HepG2 (cell line): Measurements from ENCODE around the gene NFKB1. TPM values are rescaled to one million over a fixed set of nuclear protein-coding genes. Genes with fewer than 3 reads are reported as not detected.

Source experiments
- ARNT2 ChIP-seq: sonication (generic); formaldehyde crosslinking; IDR thresholded peaks from 2 replicates; pipeline ENCODE4 v1.8.0; 2022; ENCODE audit warnings: mild to moderate bottlenecking, low read depth, missing genetic modification reagents, moderate library complexity
- CHD2 ChIP-seq: IDR thresholded peaks from 2 replicates; pipeline ENCODE4 v1.6.1; 2011; ENCODE audit warnings: low read depth, low read length, improper control_type of control experiment
- FIP1L1 ChIP-seq: fragments of 200-400 bp; formaldehyde crosslinking; IDR thresholded peaks from 2 replicates; pipeline ENCODE4 v1.6.1; 2018; ENCODE audit warnings: low read depth, mild to moderate bottlenecking, low read length, moderate library complexity, borderline replicate concordance; ENCODE audit not compliant: insufficient read depth
- FOSL2 ChIP-seq: sonication (generic); formaldehyde crosslinking; IDR thresholded peaks from 2 replicates; pipeline ENCODE4 v1.4.0; 2020; ENCODE audit warnings: missing genetic modification reagents
- HMGXB4 ChIP-seq, 2 experiments: sonication (generic) in 1 of 2; formaldehyde crosslinking in 1 of 2; IDR thresholded peaks; 2 replicates each; pipeline versions ENCODE4 v1.4.0 to v1.6.1; 2018 to 2020; ENCODE audit warnings: missing genetic modification reagents in 2 of 2, borderline replicate concordance in 1 of 2, low read depth in 1 of 2, mild to moderate bottlenecking in 1 of 2, missing biosample characterization in 1 of 2
- MED1 ChIP-seq: sonication (generic); formaldehyde crosslinking; IDR thresholded peaks from 2 replicates; pipeline ENCODE4 v1.4.0; 2020; ENCODE audit warnings: missing genetic modification reagents
- NR1H2 ChIP-seq: sonication (generic); formaldehyde crosslinking; IDR thresholded peaks from 2 replicates; pipeline ENCODE4 v1.8.1; 2022; ENCODE audit warnings: low read depth, missing genetic modification reagents, borderline replicate concordance
- THAP8 ChIP-seq: sonication (generic); formaldehyde crosslinking; IDR thresholded peaks from 2 replicates; pipeline ENCODE4 v1.5.1; 2020; ENCODE audit warnings: missing genetic modification reagents, mild to moderate bottlenecking, borderline replicate concordance
- ZEB1 ChIP-seq: IDR thresholded peaks from 2 replicates; pipeline ENCODE4 v1.6.1; 2012; ENCODE audit warnings: mild to moderate bottlenecking, low read depth, inconsistent platforms; ENCODE audit not compliant: insufficient replicate concordance
- ZNF296 ChIP-seq: sonication (generic); formaldehyde crosslinking; conservative IDR thresholded peaks from 2 replicates; pipeline ENCODE4 v1.5.0; 2020; ENCODE audit warnings: mild to moderate bottlenecking, missing genetic modification reagents
- ZNF30 ChIP-seq: sonication (generic); formaldehyde crosslinking; IDR thresholded peaks from 2 replicates; pipeline ENCODE4 v1.5.0; 2020; ENCODE audit warnings: mild to moderate bottlenecking, missing genetic modification reagents
- ZNF44 ChIP-seq: sonication (generic); formaldehyde crosslinking; IDR thresholded peaks from 2 replicates; pipeline ENCODE4 v1.5.1; 2020; ENCODE audit warnings: mild to moderate bottlenecking, missing genetic modification reagents
- ZNF749 ChIP-seq: sonication (generic); formaldehyde crosslinking; IDR thresholded peaks from 2 replicates; pipeline ENCODE4 v1.8.0; 2022; ENCODE audit warnings: mild to moderate bottlenecking, missing genetic modification reagents, moderate library complexity, borderline replicate concordance
- polyA plus RNA-seq, 8 experiments: library from polyadenylated mRNA; depleted of rRNA in 3 of 8; stranded (reverse) in 7 of 8; unstranded in 1 of 8; fragments of >200 nt; fragmentation: Illumina TruSeq in 4 of 8; extraction: Trizol in 4 of 8; gene quantifications; 2 replicates each; pipeline versions ENCODE4 v1.2.1 to v1.2.3, GENCODE V29; 2011 to 2016; ENCODE audit warnings: low read depth in 4 of 8, missing spikeins in 1 of 8, mixed read lengths in 1 of 8; ENCODE audit not compliant: insufficient read depth in 1 of 8
- total RNA-seq, 5 experiments: library from RNA; depleted of rRNA; stranded (reverse); fragments of >200 nt; fragmentation: Illumina TruSeq; extraction: Trizol; gene quantifications; 2 replicates each; pipeline ENCODE4 v1.2.3, GENCODE V29; 2016; ENCODE audit warnings: low read depth in 1 of 5
- TF ChIP-seq, protein P1 (sequence below): sonication (generic); formaldehyde crosslinking; IDR thresholded peaks from 2 replicates; pipeline ENCODE4 v1.5.0; 2020; ENCODE audit warnings: mild to moderate bottlenecking, missing genetic modification reagents, borderline replicate concordance
- TF ChIP-seq, protein P2 (sequence below): sonication (generic); formaldehyde crosslinking; IDR thresholded peaks from 2 replicates; pipeline ENCODE4 v1.4.0; 2020; ENCODE audit warnings: mild to moderate bottlenecking, missing genetic modification reagents

The NFKB1 gene
- total and polyA plus RNA-seq, 2 of the 13 experiments (the other 11 are each of a cell fraction or from before 2014, with no cell fraction given): 15.4 to 31.6 TPM

DNA sequence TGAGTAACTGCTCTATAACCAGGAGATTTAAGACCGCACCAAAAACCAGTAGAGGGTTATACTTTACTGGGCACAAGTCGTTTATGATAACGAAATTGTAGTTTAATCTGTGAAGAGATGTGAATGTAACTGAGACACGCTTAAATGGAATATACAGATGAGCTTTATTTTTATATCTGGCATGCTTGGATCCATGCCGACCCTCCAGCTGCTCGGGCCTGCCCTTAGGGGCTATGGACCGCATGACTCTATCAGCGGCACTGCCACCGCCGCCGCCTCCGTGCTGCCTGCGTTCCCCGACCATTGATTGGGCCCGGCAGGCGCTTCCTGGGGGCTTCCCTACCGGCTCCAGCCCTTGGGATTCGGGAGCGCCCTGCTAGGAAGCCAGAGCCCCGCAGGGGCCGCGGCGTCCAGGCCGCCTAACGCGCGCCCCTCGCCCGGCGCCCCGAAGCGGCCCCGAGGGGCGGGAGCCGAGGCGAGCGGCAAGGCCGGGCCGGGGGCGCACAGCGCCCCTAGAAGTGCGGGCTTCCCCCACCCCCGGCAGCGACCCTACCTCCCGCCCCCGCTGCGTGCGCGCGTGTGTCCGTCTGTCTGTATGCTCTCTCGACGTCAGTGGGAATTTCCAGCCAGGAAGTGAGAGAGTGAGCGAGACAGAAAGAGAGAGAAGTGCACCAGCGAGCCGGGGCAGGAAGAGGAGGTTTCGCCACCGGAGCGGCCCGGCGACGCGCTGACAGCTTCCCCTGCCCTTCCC lies at the start of gene NFKB1 (continued):
- TF ChIP-seq, protein P1, sequence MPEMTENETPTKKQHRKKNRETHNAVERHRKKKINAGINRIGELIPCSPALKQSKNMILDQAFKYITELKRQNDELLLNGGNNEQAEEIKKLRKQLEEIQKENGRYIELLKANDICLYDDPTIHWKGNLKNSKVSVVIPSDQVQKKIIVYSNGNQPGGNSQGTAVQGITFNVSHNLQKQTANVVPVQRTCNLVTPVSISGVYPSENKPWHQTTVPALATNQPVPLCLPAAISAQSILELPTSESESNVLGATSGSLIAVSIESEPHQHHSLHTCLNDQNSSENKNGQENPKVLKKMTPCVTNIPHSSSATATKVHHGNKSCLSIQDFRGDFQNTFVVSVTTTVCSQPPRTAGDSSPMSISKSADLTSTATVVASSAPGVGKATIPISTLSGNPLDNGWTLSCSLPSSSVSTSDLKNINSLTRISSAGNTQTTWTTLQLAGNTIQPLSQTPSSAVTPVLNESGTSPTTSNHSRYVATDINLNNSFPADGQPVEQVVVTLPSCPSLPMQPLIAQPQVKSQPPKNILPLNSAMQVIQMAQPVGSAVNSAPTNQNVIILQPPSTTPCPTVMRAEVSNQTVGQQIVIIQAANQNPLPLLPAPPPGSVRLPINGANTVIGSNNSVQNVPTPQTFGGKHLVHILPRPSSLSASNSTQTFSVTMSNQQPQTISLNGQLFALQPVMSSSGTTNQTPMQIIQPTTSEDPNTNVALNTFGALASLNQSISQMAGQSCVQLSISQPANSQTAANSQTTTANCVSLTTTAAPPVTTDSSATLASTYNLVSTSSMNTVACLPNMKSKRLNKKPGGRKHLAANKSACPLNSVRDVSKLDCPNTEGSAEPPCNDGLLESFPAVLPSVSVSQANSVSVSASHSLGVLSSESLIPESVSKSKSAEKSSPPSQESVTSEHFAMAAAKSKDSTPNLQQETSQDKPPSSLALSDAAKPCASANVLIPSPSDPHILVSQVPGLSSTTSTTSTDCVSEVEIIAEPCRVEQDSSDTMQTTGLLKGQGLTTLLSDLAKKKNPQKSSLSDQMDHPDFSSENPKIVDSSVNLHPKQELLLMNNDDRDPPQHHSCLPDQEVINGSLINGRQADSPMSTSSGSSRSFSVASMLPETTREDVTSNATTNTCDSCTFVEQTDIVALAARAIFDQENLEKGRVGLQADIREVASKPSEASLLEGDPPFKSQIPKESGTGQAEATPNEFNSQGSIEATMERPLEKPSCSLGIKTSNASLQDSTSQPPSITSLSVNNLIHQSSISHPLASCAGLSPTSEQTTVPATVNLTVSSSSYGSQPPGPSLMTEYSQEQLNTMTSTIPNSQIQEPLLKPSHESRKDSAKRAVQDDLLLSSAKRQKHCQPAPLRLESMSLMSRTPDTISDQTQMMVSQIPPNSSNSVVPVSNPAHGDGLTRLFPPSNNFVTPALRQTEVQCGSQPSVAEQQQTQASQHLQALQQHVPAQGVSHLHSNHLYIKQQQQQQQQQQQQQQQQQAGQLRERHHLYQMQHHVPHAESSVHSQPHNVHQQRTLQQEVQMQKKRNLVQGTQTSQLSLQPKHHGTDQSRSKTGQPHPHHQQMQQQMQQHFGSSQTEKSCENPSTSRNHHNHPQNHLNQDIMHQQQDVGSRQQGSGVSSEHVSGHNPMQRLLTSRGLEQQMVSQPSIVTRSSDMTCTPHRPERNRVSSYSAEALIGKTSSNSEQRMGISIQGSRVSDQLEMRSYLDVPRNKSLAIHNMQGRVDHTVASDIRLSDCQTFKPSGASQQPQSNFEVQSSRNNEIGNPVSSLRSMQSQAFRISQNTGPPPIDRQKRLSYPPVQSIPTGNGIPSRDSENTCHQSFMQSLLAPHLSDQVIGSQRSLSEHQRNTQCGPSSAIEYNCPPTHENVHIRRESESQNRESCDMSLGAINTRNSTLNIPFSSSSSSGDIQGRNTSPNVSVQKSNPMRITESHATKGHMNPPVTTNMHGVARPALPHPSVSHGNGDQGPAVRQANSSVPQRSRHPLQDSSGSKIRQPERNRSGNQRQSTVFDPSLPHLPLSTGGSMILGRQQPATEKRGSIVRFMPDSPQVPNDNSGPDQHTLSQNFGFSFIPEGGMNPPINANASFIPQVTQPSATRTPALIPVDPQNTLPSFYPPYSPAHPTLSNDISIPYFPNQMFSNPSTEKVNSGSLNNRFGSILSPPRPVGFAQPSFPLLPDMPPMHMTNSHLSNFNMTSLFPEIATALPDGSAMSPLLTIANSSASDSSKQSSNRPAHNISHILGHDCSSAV (CRISPR knock-in tag): no peak
- peak in 1 of 2 experiments; percentile 2; a peak in 2 of 4 replicates for TF ChIP-seq HMGXB4 (CRISPR knock-in tag; IDR thresholded peaks at IDR 0.05; ENCODE audit: borderline replicate concordance in 1 of 2, low read depth in 1 of 2)
- TF ChIP-seq ZEB1: no peak
- peak; percentile 9; the same call in 1 of the 2 replicates for TF ChIP-seq MED1 (CRISPR knock-in tag)
- TF ChIP-seq ZNF296 (CRISPR knock-in tag): no peak
- TF ChIP-seq, protein P2, sequence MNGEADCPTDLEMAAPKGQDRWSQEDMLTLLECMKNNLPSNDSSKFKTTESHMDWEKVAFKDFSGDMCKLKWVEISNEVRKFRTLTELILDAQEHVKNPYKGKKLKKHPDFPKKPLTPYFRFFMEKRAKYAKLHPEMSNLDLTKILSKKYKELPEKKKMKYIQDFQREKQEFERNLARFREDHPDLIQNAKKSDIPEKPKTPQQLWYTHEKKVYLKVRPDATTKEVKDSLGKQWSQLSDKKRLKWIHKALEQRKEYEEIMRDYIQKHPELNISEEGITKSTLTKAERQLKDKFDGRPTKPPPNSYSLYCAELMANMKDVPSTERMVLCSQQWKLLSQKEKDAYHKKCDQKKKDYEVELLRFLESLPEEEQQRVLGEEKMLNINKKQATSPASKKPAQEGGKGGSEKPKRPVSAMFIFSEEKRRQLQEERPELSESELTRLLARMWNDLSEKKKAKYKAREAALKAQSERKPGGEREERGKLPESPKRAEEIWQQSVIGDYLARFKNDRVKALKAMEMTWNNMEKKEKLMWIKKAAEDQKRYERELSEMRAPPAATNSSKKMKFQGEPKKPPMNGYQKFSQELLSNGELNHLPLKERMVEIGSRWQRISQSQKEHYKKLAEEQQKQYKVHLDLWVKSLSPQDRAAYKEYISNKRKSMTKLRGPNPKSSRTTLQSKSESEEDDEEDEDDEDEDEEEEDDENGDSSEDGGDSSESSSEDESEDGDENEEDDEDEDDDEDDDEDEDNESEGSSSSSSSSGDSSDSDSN (CRISPR knock-in tag): peak; percentile 81
- no peak for TF ChIP-seq CHD2
- TF ChIP-seq ARNT2 (CRISPR knock-in tag): peak; percentile 13; the same call in 1 of the 2 replicates
- 0 out of 2 replicates have a peak, but pooled peaks have one; percentile 28 for TF ChIP-seq THAP8 (CRISPR knock-in tag)
- TF ChIP-seq NR1H2: no peak
- TF ChIP-seq ZNF30 (CRISPR knock-in tag): no peak
- TF ChIP-seq ZNF44: no peak
- no peak for TF ChIP-seq FIP1L1
- peak; percentile 30; the same call in 1 of the 2 replicates for TF ChIP-seq ZNF749 (CRISPR knock-in tag)
- TF ChIP-seq FOSL2 (CRISPR knock-in tag): no peak
